Activated T-helper 9 cell treated with anti-CD3 and anti-CD28 coated beads, Interleukin-2, amount 50 U/mL, for 16 hours (primary cell): Measurements from ENCODE around the gene SLC2A4.
"Not testable (repeated sequence)": the region's sequence is repeated elsewhere in the genome, so short reads cannot be mapped to it uniquely, and the experiment has no call there.

Source experiments
- DNase-seq: peaks from one replicate; pipeline ENCODE4 v3.0.0-alpha.2; 2020; ENCODE audit warnings: low read depth

The SLC2A4 gene

DNA sequence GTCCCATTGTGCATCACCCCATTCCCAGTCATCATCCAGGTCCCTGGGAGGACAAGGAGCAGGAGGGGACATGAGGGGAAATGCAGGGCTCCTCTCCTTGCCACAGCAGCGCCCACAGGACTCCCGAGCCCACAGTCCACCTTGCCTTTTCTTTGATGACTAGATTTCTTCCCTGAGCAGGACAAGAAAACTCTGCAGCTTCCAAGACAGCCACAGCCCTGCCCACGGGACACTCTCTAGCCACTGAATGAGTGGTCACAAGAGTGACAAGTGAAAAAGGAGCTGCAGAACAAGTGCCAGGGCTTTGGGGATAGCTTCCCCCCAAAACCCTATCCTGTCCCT, 42.9 kb downstream of the SLC2A4 start:
- DNase-seq: no peak

DNA sequence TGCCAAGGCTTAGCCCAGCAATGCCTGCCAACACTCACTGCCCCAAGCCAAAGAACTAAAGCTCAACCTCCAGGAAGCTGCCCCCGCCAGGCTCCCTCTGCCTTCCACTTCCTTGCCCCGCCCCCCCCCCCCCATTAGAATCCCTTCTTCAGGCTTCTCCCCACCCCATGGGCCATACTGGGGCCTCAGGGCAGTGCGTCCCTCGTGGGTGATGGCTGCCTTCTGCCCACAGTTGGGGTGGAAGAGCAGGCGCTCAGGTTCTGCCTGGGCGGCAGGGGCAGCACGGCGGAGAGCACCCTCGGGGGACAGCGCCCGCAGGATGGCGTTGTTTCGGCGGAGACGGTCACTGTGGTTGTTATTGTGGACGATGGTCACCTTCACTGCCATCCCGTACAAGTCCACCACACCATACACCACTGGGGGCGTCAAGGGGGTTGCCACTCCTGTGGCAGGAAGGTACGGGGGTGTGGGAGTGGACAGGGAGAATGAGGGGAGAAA, 43.6 kb downstream of the SLC2A4 start:
- DNase-seq: no peak

DNA sequence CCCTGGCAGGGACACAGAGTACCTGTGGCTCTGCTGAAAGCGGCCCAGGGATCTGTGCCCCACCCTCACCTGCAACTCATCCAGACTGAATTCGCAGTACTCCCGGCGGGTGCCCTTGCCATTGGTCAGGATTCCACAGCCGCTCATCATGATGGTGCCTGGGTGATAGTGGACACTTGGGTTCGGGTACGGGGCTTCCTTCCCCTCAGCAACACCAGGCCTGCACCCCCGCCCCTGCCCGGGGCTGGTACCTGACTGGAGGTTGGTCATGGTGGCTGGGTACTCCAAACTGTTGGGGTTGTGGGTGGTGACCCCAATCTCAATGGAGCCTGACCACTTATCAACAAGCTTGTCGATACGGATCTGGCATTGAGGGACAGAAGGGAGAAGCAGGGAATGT, 44.7 kb downstream of the SLC2A4 start:
- no peak for DNase-seq

DNA sequence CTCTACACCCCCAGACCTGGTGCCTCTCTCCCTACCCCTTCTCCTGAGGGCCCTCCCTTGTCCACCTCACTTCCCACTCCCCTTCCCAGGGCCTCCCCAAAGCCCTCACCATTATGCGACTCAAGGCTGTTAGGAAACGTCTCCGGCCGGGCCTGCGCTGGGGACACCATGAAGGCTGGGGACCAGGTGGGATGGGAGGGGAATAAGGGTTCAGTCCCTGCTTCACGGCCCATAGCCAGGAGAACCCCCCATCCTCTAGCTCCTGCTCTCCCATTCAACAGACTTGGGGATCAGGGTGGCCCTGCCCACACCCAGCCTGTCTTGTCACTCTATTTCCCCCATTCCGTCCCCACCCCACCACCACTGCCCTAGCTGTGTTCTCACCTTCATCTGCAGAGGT, 45.5 kb downstream of the SLC2A4 start:
- DNase-seq: no peak

DNA sequence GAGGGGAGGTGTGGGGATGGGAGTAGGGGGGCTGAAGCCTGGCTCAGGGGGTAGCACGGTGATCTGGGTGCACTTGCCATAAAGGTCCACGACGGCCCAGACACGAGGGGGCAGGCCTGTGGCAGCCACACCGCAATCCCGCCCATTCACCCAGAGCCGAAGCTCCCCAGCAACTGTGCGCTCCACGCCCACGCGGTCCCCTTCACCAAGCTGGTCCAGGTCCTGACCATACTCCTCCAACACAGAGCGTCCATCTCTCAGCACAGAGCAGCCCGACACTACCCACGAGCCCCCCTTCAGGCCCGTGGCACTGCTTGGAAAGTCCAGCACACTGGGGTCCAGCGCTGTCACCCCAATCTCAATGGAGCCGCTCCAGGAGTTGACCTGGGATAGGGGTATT, 46.0 kb downstream of the SLC2A4 start:
- DNase-seq: no peak

DNA sequence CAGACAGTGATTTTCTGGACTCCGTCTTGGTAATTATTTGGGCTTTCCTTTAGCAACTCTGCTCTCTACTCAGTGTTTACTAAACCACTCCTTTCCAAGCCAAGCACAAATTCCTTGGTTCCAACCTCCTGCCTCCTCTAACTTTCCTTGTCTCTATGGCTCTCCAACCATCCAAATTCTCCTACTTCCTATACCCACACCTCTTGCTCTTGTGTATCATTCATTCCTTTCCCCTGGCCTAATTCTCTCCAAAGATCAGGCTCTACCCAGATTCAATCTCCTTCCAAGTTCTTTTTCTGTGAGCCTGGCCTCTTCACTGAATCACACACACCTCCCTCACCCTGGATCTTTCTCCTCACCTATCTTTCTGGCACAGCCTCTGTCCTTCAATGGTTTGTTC, 46.5 kb downstream of the SLC2A4 start:
- DNase-seq: no peak

DNA sequence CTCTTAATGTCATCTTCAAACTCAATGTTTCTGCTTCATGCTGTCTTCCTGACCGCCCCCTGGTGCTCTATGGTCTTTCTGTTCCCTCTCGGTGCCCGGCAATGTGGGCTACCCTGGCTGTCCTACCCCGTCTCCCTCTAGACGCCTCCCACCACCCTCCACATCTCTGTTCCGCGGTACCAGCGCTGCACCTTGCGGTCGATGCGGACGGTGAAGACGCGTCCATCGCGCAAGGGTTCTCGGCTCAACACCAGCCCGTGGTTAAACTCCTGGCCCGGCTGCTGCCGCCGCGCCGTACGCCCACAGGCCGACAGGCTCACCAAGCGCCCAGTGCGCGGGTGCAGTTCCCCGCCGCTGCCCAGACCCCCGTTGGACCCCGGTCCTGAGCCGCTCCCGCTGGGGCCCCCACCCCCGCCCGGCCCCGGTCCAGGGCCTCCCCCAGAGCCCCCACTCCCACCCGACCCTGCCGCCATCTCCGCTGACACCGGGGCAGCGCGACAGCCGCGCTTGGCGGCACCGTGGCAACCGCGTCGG, 47.4 kb downstream of the SLC2A4 start, which contains the start of gene NEURL4:
Gene NEURL4, minus strand, starts transcription at position 496 of the 534 bp plus-strand sequence. Its CDS starts 23 bp downstream, at position 473.
- no peak for DNase-seq

DNA sequence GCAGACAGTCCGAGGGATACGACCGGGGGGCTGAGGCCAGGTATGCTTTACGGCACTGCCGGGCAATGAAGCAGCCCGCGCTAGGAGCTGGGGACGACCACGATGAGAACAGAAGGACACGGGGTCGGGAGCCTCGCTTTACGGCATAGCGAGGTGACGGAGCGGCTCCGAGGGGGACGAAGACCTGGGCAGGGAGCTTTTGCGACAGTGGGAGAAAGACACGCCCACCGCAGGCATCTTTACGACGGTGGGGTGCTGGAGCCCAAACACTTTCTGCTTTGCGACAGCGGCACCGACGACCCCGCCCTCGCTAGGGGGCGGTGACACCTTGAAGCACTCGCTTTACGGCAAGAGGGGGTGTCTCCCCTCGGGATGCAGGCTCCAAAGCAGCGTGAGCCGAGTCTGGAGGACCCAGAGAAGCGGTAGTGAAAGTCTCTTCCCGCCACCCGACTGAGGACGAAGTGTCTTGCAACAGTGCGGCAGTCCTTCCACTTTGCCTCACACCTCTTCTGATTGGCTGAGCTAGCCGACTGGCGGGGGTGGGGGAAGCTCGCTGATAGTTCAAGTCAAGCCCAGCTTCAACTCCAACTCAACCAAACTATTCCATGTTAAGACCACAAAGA, 48.0 kb downstream of the SLC2A4 start:
- DNase-seq: peak; percentile 92

DNA sequence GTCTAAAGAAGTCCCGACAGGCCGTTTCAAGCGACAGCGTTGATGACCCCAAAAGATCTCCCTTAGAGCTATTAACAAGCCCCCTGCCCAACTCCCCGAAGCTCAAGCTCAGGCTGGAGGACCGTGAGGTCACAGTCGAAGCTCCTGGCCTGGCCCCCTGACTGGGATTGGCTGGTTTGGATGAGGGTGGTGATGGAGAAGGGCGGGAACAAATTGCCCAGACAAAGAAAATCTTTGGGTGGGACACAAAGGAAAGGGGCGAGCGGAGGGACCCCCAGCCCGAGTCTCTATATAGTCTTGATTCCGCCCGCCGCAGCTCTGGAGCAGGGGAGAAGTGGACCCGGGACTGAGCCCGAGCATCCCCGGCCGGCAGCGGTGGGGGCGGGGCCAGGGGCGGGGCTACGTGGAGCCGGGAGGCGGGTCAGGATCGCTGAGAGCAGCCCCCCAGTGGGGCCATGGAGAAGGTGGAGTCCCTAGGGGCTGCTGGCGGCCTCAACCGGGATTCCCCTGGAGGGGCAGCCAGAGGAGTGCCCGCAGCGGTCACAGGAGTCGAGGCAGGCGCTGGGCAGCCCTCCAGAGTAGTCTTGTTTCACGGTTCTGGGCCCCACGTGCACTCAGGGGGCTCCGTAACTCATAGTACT, 48.6 kb downstream of the SLC2A4 start:
- peak; percentile 71 for DNase-seq

DNA sequence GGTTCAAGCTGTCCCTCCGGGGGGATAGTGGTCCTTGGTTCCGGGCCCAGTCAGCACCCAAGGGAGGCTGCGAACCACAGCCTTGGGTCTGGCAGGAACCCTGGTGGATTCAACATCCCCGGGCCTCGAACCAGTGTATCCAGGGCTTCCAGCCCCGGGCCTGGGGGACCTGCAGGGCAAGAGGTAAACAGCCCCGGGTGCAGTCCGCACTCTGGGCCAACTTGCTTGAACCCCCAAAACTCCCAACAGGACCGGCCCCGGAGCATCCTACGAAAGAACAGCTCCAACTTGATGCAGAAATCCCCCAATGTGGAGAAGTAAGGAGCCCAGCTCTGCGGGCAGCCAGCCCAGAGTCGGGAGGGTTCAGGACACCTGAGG, 49.1 kb downstream of the SLC2A4 start:
- no peak for DNase-seq

DNA sequence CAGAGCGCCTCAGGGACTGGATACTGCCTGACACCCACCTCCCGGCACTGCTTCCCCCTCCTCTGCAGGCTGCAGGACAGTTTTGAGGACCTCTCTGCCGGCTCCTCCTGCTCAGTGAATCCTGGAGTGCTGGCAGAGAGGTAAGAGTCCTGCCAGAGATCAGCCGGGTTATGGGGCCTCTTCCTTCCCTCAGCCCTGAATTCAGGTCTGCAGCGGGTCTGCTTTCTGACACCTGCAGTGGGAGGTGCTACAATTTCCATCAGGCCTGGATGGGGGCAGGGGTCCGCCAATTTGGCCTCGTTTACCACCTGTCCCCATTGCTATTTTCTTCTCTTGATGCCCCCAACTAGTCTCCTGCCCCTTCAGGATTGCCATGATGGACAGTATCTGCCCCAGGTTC, 50.6 kb downstream of the SLC2A4 start:
- DNase-seq: no peak

DNA sequence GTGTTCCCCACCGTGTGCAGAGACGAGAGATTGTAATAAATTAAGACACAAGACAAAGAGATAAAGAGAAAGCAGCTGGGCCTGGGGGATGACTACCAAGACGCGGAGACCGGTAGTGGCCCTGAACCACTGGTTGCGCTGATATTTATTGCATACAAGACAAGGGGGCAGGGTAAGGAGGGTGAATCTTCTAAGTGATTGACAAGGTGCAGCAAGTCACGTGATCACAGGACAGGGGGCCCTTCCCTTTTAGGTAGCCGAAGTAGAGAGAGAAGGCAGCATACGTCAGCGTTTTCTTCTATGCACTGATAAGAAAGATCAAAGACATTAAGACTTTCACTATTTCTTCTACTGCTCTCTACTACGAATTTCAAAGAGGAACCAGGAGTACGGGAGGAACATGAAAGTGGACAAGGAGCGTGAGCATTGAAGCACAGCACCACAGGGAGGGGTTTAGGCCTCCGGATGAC, 51.1 kb downstream of the SLC2A4 start:
- DNase-seq: not testable (repeated sequence)

DNA sequence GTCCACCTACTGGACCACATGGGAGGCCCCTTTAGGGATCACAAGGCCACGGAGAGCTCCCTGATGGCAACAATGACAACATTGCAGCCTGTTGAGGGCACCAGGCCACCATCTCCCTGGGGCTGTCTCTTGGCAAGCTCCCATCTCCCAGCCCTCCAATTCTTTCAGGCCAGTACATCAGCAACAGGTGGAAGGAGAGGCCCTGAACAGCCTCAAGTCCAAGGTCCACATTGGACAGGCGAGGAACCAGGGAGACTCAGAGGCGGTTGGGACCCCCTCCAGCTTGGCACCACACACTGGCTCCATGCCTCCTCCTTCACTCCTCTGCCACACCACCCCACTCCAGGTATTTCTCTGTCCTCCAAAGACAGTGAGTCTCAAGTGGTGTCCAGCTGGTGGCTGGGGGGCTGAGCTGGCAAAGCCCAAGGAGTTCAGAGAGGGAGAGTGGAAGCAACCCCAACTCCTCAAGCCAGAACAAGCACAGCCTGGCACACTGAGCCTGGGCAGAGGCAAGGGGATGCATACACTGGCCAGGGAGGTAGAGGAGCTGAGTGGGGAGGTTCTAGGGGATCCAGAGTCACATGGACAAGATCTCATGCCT, 53.5 kb downstream of the SLC2A4 start:
- DNase-seq: no peak

DNA sequence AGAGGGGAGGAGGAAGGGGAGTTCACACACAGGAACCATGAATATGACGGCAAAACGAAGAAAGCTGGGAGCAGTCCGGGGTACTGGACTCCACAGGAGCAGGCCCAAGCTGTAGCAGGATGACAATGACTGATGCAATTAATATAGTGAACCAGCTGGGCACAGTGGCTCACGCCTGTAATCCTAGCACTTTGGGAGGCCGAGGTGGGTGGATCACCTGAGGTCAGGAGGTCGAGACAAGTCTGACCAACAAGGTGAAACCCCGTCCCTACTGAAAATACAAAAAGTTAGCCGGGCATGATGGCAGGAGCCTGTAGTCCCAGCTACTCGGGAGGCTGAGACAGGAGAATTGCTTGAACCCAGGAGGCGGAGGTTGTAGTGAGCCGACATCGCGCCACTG, 54.2 kb downstream of the SLC2A4 start:
- not testable (repeated sequence) for DNase-seq

DNA sequence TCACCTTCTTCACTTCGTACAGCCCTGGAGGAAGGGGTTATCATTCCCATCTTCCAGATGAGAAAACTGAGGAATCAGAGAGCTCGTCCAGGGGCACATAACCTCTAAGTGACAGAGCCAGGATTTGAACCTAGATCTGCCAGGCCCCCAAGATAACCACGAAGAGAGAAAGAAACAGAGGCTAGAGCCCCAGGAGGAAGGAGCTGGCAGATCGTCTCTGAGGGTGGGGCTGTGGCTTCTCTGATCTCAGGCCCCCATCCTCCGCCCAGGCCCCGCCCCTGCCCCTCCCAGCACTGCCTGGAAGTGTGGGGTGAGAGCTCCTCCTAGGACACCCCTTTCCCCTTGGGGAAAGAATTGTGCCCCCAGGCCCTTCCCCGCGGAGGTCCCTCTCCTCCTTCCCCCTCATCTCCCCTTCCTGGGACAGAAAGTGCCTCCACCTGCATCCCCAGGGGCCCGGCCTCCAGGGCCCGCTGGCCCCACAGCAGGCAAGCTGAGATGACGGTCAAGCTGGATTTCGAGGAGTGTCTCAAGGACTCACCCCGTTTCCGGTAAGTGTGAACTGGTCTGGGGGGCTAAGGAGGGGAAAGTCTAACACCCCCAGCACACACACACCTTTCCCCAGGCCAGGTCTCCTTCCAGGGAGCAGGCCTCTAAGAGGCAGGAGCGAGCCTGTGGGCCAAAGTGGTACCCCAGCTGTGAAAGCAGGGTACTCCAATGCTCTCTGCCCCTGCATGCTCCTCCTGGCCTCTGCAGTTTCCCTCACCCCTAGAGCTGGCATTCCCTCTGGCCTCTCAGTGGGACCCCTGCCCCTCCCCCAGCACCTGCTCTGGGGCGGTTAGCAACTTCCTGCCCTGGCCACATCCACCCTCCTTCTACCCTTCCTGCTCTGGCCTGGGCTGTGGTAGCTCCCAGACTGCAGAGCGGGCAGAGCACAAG, 55.0 kb downstream of the SLC2A4 start, which contains the start of gene ACAP1:
Gene ACAP1, plus strand, starts transcription at position 290 of the 936 bp plus-strand sequence. Its CDS starts 206 bp downstream, at position 496.
- DNase-seq: peak; percentile 71

DNA sequence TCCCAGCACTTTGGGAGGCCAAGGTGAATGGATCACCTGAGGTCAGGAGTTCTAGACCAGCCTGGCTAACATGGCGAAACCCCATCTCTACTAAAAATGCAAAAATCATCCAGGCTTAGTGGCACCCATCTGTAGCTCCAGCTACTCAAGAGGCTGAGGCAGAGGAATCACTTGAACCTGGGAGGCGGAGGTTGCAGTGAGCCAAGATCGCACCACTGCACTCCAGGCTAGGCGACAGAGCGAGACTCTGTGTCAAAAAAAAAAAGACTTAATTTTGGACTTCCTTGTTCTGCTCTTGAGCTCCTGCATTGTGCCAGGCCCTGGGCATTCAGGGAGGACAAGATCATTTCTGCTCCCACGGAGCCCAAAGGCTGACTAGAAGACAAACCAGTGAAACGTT, 56.1 kb downstream of the SLC2A4 start:
- DNase-seq: not testable (repeated sequence)
